K562 (cell line): Measurements from ENCODE around the gene STS. TPM values are rescaled to one million over a fixed set of nuclear protein-coding genes. Genes with fewer than 3 reads are reported as not detected.

ENCODE experiments used
- ATAC-seq: fragments of 200-7000 bp; cut with Tn5 transposase; 3 replicates; pipeline ENCODE4 v1.9.1; 2020; ENCODE audit warnings: moderate library complexity
- BruUV-seq: library from RNA; stranded (reverse); fragments of 400-500 nt; replicated peaks from 2 replicates; lab custom pipeline; 2021; lab: Mats Ljungman, UMichigan
- CTCF ChIA-PET: fragments of 300-600 bp; formaldehyde crosslinking; extraction: SDS; loops from one replicate; lab custom pipeline; 2021; ENCODE audit warnings: low intra/inter-chr PET ratio; lab: Yijun Ruan, JAX
- POLR2A ChIA-PET: fragments of 300-600, 350-650 bp; sonication (Branson Sonifier 250); formaldehyde crosslinking; extraction: SDS; loops from one replicate; lab custom pipeline; 2021; ENCODE audit warnings: antibody characterized with exemption, inconsistent platforms; lab: Yijun Ruan, JAX
- DNase-seq, 4 experiments: peaks; one replicate each; pipeline versions ENCODE4 v3.0.0 to v3.0.0-alpha.2; 2011 to 2018; ENCODE audit warnings: low spot score in 3 of 4, mixed read lengths in 3 of 4; ENCODE audit errors: extremely low read depth in 1 of 4
- FAIRE-seq: peaks from 2 replicates; lab custom pipeline; 2011; peaks lifted over from hg19 to GRCh38; lab: Jason Lieb, UNC
- H2AFZ ChIP-seq: 2 replicates; pipeline ENCODE4 v1.6.0; 2011; ENCODE audit warnings: low read depth, low read length, control low read depth, inconsistent platforms
- H3K27ac ChIP-seq: fragments of 200-600 bp; 3 replicates; pipeline ENCODE4 v1.8.0; 2011; ENCODE audit warnings: low read depth, mild to moderate bottlenecking, control low read depth, inconsistent platforms, low read length, moderate library complexity, mixed read lengths; ENCODE audit errors: extremely low read depth
- H3K27me3 ChIP-seq, 2 experiments: fragments of 300-600 bp in 1 of 2; 2 replicates in 1 of 2; 3 replicates in 1 of 2; pipeline versions ENCODE4 v1.6.0 to v1.8.0; 2011; ENCODE audit warnings: inconsistent platforms in 2 of 2, low read length in 2 of 2, mild to moderate bottlenecking in 1 of 2, mixed read lengths in 1 of 2, moderate library complexity in 1 of 2; ENCODE audit not compliant: control insufficient read depth in 2 of 2, insufficient read depth in 2 of 2
- H3K36me3 ChIP-seq: fragments of 300-600 bp; 3 replicates; pipeline ENCODE4 v1.8.0; 2011; ENCODE audit warnings: mild to moderate bottlenecking, low read length, inconsistent platforms; ENCODE audit not compliant: control insufficient read depth, insufficient read depth
- H3K4me1 ChIP-seq, 2 experiments: fragments of 200-600 bp in 1 of 2; replicated peaks in 1 of 2; 2 replicates in 1 of 2; 3 replicates in 1 of 2; pipeline versions ENCODE4 v1.5.1 to v1.8.0; 2011; ENCODE audit warnings: inconsistent platforms in 2 of 2, low read length in 2 of 2, mild to moderate bottlenecking in 1 of 2, mixed read lengths in 1 of 2, moderate library complexity in 1 of 2; ENCODE audit not compliant: control insufficient read depth in 2 of 2, insufficient read depth in 2 of 2
- H3K4me2 ChIP-seq: 2 replicates; pipeline ENCODE4 v1.6.1; 2011; ENCODE audit warnings: low read length, control low read depth, inconsistent platforms, mixed read lengths; ENCODE audit not compliant: insufficient read depth
- H3K4me3 ChIP-seq: fragments of 200-600 bp; sonication (generic), shearing (Covaris generic); 2 replicates; pipeline ENCODE4 v1.5.1; 2016; ENCODE audit warnings: control low read depth, inconsistent platforms
- H3K79me2 ChIP-seq: fragments of 200-600 bp; 3 replicates; pipeline ENCODE4 v1.8.0; 2011; ENCODE audit warnings: low read length, inconsistent platforms; ENCODE audit not compliant: control insufficient read depth, insufficient read depth
- H3K9ac ChIP-seq, 2 experiments: 2 replicates each; pipeline versions ENCODE4 v1.6.0 to v1.6.1; 2011; ENCODE audit warnings: low read depth in 2 of 2, low read length in 2 of 2, control low read depth in 1 of 2, inconsistent platforms in 1 of 2, mild to moderate bottlenecking in 1 of 2, mixed read lengths in 1 of 2; ENCODE audit not compliant: insufficient read depth in 1 of 2
- H3K9me1 ChIP-seq: one replicate; pipeline ENCODE4 v1.6.0; 2011; ENCODE audit warnings: inconsistent platforms, mild to moderate bottlenecking, low read length, moderate library complexity; ENCODE audit not compliant: control insufficient read depth, insufficient read depth
- H3K9me3 ChIP-seq: replicated peaks from 2 replicates; pipeline ENCODE4 v1.5.1; 2011; ENCODE audit warnings: low read depth, low read length, inconsistent platforms; ENCODE audit not compliant: control insufficient read depth, insufficient read depth
- H4K20me1 ChIP-seq: replicated peaks from 2 replicates; pipeline ENCODE4 v1.6.1; 2011; ENCODE audit warnings: low read length, inconsistent platforms, mixed read lengths; ENCODE audit not compliant: control insufficient read depth, insufficient read depth
- CGGBP1 ChIP-seq: fragments of 250-450 bp; sonication (Bioruptor Pico); IDR thresholded peaks from 2 replicates; pipeline ENCODE4 v1.9.0; 2021; ENCODE audit warnings: mild to moderate bottlenecking
- FOXA1 ChIP-seq: fragments of 450-650 bp; IDR thresholded peaks from 2 replicates; pipeline ENCODE4 v1.6.1; 2016; ENCODE audit warnings: mild to moderate bottlenecking, borderline replicate concordance
- FOXM1 ChIP-seq, 2 experiments: fragments of 450-650 bp in 1 of 2; sonication (generic) in 1 of 2; formaldehyde crosslinking in 1 of 2; IDR thresholded peaks; 2 replicates each; pipeline versions ENCODE4 v1.6.1 to v1.9.0; 2017 to 2022; ENCODE audit warnings: low read depth in 2 of 2, mild to moderate bottlenecking in 2 of 2, missing genetic modification reagents in 1 of 2, moderate library complexity in 1 of 2
- JUND ChIP-seq, 2 experiments: IDR thresholded peaks; 2 replicates in 1 of 2; 3 replicates in 1 of 2; pipeline ENCODE4 v1.6.1; 2011; ENCODE audit warnings: borderline replicate concordance in 2 of 2, low read depth in 2 of 2, low read length in 2 of 2, improper control_type of control experiment in 1 of 2, missing biosample characterization in 1 of 2, missing genetic modification characterization in 1 of 2, missing genetic modification reagents in 1 of 2
- POU5F1 ChIP-seq: fragments of 150-350 bp; IDR thresholded peaks from 2 replicates; pipeline ENCODE4 v1.6.1; 2014; ENCODE audit warnings: borderline replicate concordance, low read length, low read depth, mild to moderate bottlenecking; ENCODE audit not compliant: partially characterized antibody
- RBM25 ChIP-seq: fragments of 200-400 bp; formaldehyde crosslinking; IDR thresholded peaks from 2 replicates; pipeline ENCODE4 v1.6.1; 2018; ENCODE audit warnings: low read length, low read depth, moderate library complexity; ENCODE audit not compliant: severe bottlenecking
- SNRNP70 ChIP-seq: fragments of 200-400 bp; formaldehyde crosslinking; optimal IDR thresholded peaks from 2 replicates; pipeline ENCODE3; 2017; ENCODE audit warnings: low read depth, low read length
- ZNF354B ChIP-seq: fragments of 250-450 bp; sonication (Bioruptor Pico); IDR thresholded peaks from 2 replicates; pipeline ENCODE4 v1.4.0; 2020
- ZNF766 ChIP-seq: fragments of 200-800 bp; sonication (Bioruptor generic); conservative IDR thresholded peaks from 2 replicates; pipeline ENCODE4 v1.6.1; 2016; ENCODE audit warnings: missing genetic modification characterization, missing compliant biosample characterization
- WGBS: fragments of 100-300 bp; shearing (Covaris generic); methylation state at CpG from one replicate; pipeline ENCODE4 v1.1.6; 2016; ENCODE audit warnings: low coverage, mixed read lengths; ENCODE audit not compliant: insufficient coverage; ENCODE audit errors: missing lambda C conversion rate; 5-methylcytosine and 5-hydroxymethylcytosine counted together
- in situ Hi-C: fragments of 300-500 bp; cut with MboI; formaldehyde crosslinking; loops from 4 replicates; pipeline ENCODE4 v1.15.0; 2018; ENCODE audit warnings: inconsistent platforms, mixed read lengths
- intact Hi-C: fragments of 100-400 bp; cut with micrococcal nuclease; formaldehyde crosslinking; loops from 2 replicates; pipeline ENCODE4 v1.14.2; 2022
- polyA plus RNA-seq, 8 experiments: library from polyadenylated mRNA; depleted of rRNA in 4 of 8; stranded (reverse) in 5 of 8; unstranded in 3 of 8; fragments of >200 nt; fragmentation: Nextera tagmentation in 2 of 8; fragmentation: Illumina TruSeq in 1 of 8; extraction: Ambion mirVana in 2 of 8; extraction: Trizol in 1 of 8; gene quantifications; 2 replicates each; pipeline versions ENCODE4 v1.2.1 to v1.2.3, GENCODE V29; 2011 to 2014; ENCODE audit warnings: inconsistent platforms in 1 of 8, missing spikeins in 1 of 8
- total RNA-seq, 7 experiments: library from RNA; depleted of rRNA in 6 of 7; stranded (reverse); fragments of >200 nt in 6 of 7; fragmentation: Illumina TruSeq in 2 of 7; extraction: Trizol in 2 of 7; gene quantifications; 2 replicates each; pipeline versions ENCODE4 v1.2.1 to v1.2.3, GENCODE V29; 2011 to 2021; ENCODE audit warnings: low replicate concordance in 1 of 7

Gene STS
- total and polyA plus RNA-seq, 9 of the 15 experiments (the other 6 are each of a cell fraction or from before 2014, with no cell fraction given): 0.14 to 1.3 (median 0.63) TPM

GRCh38 chrX:7163146-7163677 is 15.7 kb downstream of the STS start:
- ChIA-PET POLR2A (interaction anchor here (0.9 kb wide), 1 partner anchor 29 kb away, joined by 3 read pairs; no protein-coding TSS in a partner anchor), CTCF (no interaction called here)
- Histone ChIP-seq H3K4me3 (no peak overlapping the region), H3K9ac (no peak overlapping the region), H3K9me1 (no peaks in the 10 kb centered on the region), H2AFZ (no peak overlapping the region), H3K4me2 (no peak overlapping the region), H3K36me3 (no peaks in the 10 kb centered on the region), H3K27ac (no peak overlapping the region), H3K9me3 (no peaks in the 10 kb centered on the region), H3K79me2 (no peaks in the 10 kb centered on the region), H3K27me3 (no peaks in the 10 kb centered on the region), H4K20me1 (no peaks in the 10 kb centered on the region), H3K4me1 (no peaks in the 10 kb centered on the region)
- FAIRE-seq (no peak), DNase-seq (no peak), ATAC-seq (no peak)
- in situ Hi-C loops (no loop called here), intact Hi-C loops (no loop called here)
- BruUV-seq: no TSS peak
- WGBS: 0% methylated on average over 1 of the region's 1 CpG
- TF ChIP-seq SNRNP70 (no peak), CGGBP1 (CRISPR knock-in tag) (no peak), FOXM1 (IDR thresholded peaks at IDR 0.05; ENCODE audit: low read depth) (no peak), FOXM1 (CRISPR knock-in tag; IDR thresholded peaks at IDR 0.05; ENCODE audit: low read depth) (no peak), POU5F1 (no peak), ZNF766 (CRISPR knock-in tag) (no peak), JUND (IDR thresholded peaks at IDR 0.05; ENCODE audit: borderline replicate concordance, low read depth, low read length) (no peak), JUND (tag; IDR thresholded peaks at IDR 0.05; ENCODE audit: borderline replicate concordance, low read depth, low read length) (no peak), FOXA1 (no peak), ZNF354B (no peak), RBM25 (no peak)
- TF ChIP-seq, all 486 proteins: peak for 0
